GM06990 (cell line): ENCODE data around the gene GNL3.

Source experiments
- DNase-seq: peaks from one replicate; pipeline ENCODE4 v3.0.0-alpha.2; 2011; ENCODE audit not compliant: insufficient read length; ENCODE audit errors: extremely low read depth
- H3K27me3 ChIP-seq: replicated peaks from 2 replicates; pipeline ENCODE4 v1.6.0; 2011; ENCODE audit warnings: low read length; ENCODE audit not compliant: control insufficient read depth, insufficient read depth
- H3K36me3 ChIP-seq: 2 replicates; pipeline ENCODE4 v1.5.1; 2011; ENCODE audit warnings: low read length; ENCODE audit not compliant: control insufficient read depth, insufficient read depth
- H3K4me3 ChIP-seq: replicated peaks from 2 replicates; pipeline ENCODE4 v1.5.1; 2011; ENCODE audit warnings: low read depth, mild to moderate bottlenecking, control low read depth, low read length
- CTCF ChIP-seq: IDR thresholded peaks from 2 replicates; pipeline ENCODE4 v1.5.1; 2011; ENCODE audit warnings: low read length, control low read depth, mild to moderate bottlenecking, inconsistent platforms; ENCODE audit not compliant: insufficient read depth, poor library complexity, severe bottlenecking

The GNL3 gene

GRCh38 chr3:52707585-52707984 is 21.8 kb downstream of the GNL3 start:
- H3K4me3 ChIP-seq = peak overlapping the region; percentile 77
- peaks cover 2% of the 10 kb centered on the region for H3K36me3 ChIP-seq
- peak; percentile 69 for DNase-seq
- TF ChIP-seq CTCF = no peak
- no peaks in the 10 kb centered on the region for H3K27me3 ChIP-seq

GRCh38 chr3:52710512-52710911 is 24.7 kb downstream of the GNL3 start:
- H3K36me3 ChIP-seq = peaks cover 4% of the 10 kb centered on the region
- H3K27me3 ChIP-seq = no peaks in the 10 kb centered on the region
- peak; percentile 38 for DNase-seq
- no peak for TF ChIP-seq CTCF
- H3K4me3 ChIP-seq = no peak overlapping the region

- TF ChIP-seq CTCF = no peak
- no peak for DNase-seq
- peaks cover 4% of the 10 kb centered on the region for H3K36me3 ChIP-seq
- no peak overlapping the region for H3K4me3 ChIP-seq
- no peaks in the 10 kb centered on the region for H3K27me3 ChIP-seq
These were observed 26.7 kb downstream of the GNL3 start for GRCh38 chr3:52712291-52713212.

- Histone ChIP-seq H3K36me3 (peaks cover 4% of the 10 kb centered on the region), H3K27me3 (no peaks in the 10 kb centered on the region), H3K4me3 (no peak overlapping the region)
- no peak for DNase-seq
- TF ChIP-seq CTCF = no peak
These were observed 28.8 kb downstream of the GNL3 start for GRCh38 chr3:52714335-52715302.

- H3K4me3 ChIP-seq = no peak overlapping the region
- peaks cover 4% of the 10 kb centered on the region for H3K36me3 ChIP-seq
- no peak for TF ChIP-seq CTCF
- DNase-seq = no peak
- H3K27me3 ChIP-seq = no peaks in the 10 kb centered on the region
These were observed 30.0 kb downstream of the GNL3 start for GRCh38 chr3:52715714-52716305.
